DMS 273 treated with DMSO at 0.1 percent for 48 hours (cell line): ENCODE measurements around the gene RHOT2.

Source experiments
- DNase-seq: peaks from one replicate; lab custom pipeline; 2025; lab: John Stamatoyannopoulos, UW

RHOT2 gene

DNA sequence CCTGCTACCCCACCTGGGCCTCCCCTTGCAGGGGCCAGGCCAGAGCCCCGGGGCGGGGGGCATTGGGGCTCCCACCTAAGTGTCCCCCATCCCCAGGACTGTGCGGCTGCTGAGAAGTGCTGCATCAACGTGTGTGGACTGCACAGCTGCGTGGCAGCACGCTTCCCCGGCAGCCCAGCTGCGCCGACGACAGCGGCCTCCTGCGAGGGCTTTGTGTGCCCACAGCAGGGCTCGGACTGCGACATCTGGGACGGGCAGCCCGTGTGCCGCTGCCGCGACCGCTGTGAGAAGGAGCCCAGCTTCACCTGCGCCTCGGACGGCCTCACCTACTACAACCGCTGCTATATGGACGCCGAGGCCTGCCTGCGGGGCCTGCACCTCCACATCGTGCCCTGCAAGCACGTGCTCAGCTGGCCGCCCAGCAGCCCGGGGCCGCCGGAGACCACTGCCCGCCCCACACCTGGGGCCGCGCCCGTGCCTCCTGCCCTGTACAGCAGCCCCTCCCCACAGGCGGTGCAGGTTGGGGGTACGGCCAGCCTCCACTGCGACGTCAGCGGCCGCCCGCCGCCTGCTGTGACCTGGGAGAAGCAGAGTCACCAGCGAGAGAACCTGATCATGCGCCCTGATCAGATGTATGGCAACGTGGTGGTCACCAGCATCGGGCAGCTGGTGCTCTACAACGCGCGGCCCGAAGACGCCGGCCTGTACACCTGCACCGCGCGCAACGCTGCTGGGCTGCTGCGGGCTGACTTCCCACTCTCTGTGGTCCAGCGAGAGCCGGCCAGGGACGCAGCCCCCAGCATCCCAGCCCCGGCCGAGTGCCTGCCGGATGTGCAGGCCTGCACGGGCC is 35.2 kb upstream of the RHOT2 start:
- no peak for DNase-seq

DNA sequence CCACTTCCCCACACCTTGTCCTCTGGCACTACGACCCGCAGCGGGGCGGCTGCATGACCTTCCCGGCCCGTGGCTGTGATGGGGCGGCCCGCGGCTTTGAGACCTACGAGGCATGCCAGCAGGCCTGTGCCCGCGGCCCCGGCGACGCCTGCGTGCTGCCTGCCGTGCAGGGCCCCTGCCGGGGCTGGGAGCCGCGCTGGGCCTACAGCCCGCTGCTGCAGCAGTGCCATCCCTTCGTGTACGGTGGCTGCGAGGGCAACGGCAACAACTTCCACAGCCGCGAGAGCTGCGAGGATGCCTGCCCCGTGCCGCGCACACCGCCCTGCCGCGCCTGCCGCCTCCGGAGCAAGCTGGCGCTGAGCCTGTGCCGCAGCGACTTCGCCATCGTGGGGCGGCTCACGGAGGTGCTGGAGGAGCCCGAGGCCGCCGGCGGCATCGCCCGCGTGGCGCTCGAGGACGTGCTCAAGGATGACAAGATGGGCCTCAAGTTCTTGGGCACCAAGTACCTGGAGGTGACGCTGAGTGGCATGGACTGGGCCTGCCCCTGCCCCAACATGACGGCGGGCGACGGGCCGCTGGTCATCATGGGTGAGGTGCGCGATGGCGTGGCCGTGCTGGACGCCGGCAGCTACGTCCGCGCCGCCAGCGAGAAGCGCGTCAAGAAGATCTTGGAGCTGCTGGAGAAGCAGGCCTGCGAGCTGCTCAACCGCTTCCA is 34.4 kb upstream of the RHOT2 start:
- no peak for DNase-seq

DNA sequence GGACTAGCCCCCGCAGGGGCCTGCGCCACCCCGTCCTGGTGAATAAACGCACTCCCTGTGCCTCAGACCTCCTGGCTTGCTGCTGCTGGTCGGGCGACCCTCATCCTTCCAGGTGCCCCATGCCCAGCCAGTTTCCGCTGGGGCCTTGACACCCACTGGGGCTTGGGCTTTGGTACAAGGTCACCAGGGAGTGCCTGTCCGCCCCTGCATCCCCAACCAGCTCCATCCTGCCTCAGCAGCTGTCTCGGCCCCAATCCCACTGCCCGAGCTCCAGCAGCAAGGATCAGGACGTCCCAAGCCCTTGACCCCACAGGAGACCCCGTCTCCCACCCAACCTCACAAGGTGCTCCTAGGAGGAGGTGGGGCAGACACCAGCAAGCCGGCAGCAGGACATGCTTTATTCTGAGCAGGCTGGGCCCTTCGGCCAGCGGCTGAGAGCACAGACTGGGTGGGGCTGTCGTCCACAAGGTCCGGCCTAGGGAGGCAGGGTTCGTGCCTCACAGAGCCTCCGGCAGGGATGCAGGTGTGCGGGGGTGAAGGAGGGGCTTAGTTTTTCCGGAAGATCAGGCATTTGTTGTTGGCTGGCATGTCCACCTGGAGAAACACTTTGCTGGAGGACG is 33.8 kb upstream of the RHOT2 start:
- no peak for DNase-seq

DNA sequence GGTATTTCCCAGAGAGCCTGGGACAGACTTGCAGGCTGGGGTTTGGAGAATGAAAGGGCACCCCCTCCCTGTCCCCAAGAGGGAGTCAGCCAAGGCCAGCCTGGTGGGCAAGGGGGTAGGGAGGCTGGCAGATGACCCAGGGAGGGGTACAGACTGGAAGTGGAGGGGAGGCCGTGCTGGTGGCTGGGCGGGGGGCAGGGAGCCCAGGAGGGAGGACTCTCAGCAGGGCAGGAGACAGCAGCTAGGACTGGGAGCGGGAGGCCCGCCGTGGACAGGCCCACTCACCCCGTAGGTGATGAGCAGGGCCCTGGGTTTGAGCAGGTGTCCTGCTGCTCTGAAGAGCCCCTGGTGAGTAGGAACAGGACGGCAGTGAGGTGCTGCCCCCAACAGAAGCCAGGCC is 32.9 kb upstream of the RHOT2 start:
- DNase-seq = no peak

DNA sequence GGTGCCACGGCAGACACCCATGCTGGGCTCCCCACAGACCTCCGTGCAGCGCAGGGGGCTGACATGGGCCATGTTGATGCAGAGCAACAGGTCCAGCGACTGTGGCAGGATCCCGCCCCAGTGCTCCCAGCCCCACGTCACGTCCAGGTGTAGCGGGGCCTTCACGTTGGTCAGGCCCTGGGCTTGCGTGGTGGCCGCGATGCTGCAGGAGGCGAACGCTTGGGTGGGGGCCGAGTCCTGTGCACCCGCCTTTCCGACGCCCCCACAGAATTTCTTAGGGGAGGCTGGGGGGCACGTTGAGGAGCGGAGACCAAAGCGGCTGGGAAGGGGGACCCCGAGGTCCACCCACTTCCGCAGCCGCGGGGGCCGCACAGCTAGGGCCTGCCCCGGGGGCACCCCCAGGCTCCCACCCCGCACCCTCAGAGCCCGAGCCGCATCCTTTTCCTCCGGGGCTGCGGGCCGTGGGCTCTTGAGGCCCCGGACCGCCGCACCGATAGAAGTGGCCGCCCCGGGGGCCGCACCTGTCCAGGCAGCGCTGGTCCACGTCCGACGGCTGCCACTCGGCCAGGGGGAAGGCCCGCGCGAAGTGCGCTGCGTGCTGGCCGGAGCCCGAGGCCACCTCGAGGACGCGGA is 32.2 kb upstream of the RHOT2 start:
- DNase-seq = no peak

DNA sequence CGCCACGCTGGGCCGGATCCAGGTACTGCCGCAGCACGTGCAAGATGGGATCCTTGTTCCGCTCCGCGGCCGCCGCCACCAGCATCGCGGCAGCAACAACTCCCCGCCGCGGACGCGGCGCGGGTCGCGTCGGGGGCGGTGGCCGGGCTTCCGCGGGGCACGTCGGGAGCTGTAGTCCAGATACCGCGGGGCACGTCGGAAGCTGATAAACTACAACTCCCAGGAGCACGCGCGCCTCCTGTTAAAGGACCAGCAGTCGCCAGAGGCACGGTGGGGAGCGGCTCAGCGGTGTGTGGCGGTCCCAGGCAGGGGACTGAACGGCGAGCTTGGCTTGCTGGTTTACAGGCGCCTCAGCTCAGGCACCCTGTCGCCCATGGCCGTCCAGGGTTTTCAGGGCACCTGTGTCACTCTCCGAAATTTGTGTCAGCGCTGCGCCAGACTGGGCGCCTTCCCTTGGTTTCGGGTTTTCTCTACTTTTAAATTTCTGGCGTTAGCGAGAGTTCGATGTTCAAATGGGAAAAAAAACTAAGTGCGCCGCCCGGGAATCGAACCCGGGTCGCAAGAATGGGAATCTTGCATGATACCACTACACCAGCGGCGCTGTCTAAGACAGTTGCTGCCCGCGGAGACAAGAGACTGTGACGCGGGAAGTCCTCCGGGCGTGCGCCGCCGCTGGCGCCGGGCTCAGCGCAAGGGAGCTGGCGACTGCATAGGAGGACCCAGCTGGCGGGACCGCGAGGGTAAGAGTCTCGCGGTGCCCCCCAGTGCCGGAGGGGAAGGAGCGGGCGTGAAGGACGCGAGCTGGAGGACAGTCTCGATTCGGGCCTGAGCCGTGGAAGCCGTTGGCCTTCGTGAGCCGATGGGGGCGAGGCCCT is 31.5 kb upstream of the RHOT2 start, which contains the start of gene METTL26:
Gene METTL26 (minus strand): TSS at position 100 of the 875 bp plus-strand sequence. CDS start 15 bp downstream, at position 85.
- peak; percentile 87 for DNase-seq

DNA sequence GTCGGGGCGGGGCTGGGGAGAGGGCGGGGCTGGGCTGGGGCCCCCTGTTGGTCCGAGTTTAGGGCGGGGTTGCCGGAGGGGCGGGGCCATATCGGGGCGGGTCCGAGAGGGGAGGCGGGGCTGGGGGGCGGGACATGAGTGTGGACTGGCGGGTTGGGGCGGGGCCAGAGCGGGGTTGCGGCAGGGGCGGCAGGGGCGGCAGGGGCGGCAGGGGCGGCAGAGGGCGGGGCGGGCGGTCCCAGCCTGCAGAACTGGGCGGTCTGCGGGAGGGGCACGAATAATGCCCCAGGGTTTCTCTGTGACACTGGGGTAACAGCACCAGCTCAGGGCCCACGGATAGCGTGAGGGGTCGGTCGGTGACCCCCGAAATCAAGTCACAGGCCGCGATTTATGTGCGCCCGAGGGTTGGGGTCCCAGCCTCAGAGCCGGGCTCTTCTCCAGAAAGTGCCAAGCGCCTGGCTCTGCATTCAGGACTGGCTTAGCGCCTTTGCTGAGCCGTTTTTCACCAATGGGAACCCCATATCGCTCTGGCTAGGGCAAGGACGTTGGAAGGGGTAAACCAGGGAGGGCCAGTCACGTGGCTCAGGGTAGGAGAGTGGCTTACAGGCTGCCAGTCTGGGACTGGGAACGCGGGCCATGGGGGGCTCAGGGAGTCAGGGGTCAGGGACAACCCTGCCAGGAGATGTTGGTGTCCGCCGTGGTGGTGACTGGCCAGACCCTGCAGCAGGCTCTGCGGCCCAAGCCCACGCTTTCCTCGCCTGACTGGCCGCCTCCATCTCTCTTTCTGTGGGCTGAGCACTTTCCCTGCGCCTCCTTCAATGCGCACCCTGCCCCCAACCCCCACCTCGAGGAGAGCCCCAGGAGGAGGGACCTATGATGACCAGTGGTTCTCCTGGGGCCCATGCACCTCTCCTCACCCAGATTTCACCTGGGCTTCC is 30.6 kb upstream of the RHOT2 start:
- no peak for DNase-seq

DNA sequence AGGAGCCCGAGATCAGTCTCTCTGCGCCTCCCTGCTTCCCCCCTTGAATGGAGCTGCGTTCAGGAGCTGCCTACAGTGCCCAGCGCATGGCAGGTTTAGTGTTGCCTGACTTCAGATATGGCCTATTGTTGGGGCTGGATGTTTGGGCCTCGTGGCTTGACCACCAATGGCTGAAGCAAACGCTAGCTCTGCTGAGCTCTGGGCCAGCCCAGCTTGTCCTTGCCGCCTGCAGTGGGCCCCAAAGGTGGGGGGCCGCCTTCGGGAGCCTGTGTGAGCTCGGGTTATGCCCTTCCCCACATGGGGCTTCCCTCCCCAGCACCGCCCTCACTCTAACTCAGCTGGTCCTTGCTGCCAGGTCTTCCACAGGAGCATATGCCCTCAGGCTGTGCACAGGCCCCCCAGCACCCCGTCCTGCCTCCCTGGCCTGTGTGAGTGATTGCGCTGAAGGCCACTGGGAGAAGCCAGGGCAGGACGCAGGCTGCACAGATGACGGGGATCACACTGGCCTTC is 29.8 kb upstream of the RHOT2 start:
- DNase-seq = no peak

DNA sequence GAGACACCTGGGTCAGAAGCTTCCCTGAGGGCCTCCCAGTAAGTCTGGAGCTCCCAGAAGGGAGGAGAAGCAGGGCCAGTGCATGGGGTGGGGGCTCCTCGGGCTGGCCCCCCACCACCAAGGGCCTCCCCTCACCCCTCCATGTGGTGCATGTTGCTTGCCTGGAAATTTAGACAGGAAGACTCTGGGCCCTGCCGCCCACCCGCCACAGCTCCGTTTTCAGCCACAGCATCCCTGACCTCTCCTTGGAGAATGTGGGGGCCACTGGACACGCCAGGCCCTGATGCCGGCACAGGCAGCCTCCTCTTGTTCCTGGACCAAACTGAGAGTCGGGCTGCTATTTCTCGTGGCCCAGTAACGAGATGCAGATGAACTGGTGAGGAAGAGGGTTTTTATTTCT is 29.1 kb upstream of the RHOT2 start:
- no peak for DNase-seq

DNA sequence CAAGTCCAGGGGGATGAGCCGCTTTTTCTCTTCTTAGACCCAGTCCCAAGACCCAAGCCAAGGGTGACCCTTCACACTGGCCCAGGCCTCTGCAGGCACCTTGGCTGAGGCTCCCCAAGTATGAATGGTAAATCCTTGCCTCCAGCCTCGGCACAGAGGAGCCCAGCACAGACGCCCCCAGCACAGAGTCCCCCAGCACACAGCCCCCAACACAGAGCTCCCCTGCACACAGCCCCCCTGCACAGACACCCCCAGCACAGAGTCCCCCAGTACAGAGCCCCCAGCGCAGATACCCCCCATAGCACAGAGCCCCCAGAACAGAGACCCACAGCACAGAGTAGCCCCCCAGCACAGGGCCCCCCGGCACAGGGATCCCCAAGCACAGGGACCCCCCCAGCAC is 27.3 kb upstream of the RHOT2 start:
- no peak for DNase-seq

DNA sequence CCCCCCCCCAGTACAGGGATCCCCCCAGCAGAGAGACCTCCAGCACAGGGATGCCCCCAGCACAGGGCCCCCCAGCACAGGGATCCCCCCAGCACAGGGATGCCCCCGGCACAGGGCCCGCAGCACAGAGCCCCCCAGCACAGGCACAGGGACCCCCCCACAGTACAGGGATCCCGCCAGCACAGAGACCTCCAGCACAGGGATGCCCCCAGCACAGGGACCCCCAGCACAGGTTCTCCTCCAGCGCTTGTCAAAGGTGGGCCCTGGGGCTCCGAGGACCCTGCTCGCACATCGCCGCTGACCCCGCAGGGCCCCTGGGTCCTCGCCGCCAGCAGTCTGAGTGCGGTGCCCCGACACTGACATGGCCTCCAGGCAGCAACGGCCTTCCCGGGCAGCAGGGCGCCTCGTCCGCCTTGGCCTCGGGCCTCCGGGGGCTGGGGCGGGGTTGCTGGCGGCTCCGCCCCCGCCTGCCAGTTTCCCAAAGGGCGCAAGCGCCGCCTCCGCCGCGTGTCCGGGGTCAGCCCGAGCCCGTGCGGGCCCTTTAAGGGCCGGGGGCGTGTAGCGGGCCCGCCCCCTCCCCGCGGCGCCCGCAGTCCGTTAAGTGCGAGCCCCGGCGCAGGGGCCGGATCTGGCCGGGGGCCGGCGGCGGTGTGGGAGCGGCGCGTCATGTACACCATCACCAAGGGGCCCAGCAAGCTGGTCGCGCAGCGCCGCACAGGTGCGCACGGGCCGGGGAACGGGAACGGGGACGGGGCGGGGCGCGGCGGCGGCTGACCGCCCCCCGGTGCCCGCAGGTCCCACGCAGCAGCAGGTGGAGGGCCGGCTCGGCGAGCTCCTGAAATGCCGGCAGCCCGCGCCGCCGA is 26.4 kb upstream of the RHOT2 start, which contains the start of gene MCRIP2:
Gene MCRIP2 (plus strand): TSS at position 503 of the 863 bp plus-strand sequence. CDS start 164 bp downstream, at position 667.
- DNase-seq = peak; percentile 39

DNA sequence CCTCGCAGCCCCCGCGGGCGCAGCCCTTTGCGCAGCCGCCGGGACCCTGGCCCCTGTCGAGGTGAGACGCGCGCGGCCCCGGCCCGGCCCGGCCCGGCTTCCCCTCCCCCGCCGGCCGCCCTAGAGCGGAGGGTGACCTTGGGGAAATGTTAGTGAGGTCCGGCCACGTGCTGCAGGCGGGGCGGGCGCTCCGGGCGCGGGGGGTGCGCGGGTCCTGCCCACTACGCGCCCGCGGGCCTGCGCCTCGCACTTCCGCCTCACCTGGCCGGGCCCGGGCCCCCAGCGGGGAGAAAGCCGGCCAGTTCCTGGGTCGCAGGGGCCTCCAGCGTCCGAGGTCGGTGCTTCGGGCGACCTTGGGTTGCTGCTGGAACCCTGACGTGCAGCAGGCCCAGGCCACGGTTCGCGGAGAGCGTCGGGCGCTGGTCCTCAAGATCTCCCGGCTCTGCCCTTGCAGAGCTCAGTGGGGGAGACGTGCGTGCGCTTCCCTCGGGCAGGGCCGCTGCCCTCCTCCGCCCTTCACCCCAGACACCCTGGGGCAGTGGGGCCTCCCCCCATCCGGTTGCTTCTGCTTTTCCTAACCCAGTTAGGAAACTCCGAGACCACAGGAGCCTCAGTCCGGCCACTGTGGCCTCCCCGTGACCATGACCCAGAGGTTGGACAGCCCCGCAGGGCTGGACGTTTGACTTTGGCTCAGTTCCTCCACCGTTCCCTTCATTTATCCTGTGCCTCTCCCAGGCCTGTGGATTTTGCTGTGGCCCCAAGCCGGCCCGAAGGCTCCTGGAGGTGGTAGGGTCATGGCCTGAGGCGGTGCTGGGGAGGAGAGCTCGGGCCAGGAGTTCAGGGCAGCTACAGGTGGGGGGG is 25.5 kb upstream of the RHOT2 start:
- DNase-seq = no peak

DNA sequence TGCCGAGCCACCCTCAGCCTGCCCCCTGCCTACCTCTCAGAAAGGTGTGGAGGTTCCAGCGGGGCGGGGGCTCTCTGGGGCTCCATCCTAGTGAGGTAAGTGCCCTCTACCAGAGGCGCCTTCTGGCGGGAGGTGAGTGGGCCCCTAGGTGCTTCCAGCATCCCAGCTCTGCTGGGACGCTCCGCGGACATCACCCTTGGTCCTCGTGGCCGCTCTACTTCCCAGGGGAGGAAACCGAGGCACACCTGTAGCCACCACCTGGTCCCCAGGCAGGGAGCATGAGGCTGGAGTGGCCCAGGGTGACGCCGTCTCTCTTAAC is 24.9 kb upstream of the RHOT2 start:
- no peak for DNase-seq

DNA sequence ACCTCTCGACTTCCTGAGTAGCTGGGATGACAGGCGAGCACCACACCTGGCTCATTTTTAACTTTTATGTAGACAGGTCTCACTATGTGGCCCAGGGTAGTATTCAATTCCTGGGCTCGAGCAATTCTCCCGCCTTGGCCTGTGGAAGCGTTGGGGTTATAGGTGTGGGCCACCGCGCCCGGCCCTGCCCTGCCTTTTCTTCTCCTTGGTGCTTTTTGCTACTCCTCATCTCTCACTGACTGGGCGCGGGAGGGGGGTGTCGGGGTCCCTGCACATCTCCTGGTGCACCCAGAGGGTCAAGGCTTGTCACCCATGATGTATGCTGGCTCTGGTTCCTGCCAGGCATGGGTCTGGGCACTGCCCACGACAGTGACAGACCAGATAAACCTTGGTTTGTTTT is 23.4 kb upstream of the RHOT2 start:
- DNase-seq = no peak

DNA sequence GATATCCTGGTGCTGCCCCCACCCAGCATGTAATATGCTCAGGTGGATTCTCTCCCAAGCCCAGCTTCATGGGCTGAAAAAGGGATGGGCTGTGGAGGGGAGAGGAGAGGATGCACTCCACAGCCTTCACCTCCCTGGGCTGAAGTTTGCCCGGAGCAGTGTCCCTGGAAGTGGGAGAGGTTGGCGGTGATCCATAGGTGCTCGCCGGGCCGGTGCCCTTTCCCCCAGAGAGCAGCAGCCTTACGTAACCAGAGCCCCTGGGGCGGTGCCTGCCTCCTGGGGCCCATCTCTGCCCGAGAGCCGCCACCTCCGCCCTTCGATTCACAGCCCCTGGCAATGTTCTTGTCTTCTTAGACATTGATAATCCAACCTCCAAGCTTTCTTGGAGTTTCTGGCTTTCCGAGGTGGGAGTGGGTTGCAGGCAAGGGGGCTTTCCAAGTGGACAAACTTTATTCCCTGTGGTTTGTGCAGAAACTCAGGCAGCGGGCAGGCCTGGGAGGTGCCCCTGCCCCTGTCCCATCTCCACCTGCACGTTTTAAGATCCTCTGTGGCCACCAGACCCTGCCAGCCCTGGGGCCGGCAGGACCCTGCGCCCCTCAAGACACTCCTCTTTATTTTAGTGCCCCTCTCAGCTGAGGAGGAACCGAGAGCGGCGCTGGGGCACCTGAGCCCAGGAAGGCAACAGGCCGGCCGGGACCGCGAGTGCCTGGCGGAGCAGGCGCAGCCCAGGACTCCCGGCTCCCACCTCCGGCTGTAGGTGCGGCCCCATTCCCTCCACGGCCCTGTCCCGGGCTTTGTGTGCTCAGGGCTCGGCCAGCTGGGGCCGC is 21.9 kb upstream of the RHOT2 start:
- no peak for DNase-seq

DNA sequence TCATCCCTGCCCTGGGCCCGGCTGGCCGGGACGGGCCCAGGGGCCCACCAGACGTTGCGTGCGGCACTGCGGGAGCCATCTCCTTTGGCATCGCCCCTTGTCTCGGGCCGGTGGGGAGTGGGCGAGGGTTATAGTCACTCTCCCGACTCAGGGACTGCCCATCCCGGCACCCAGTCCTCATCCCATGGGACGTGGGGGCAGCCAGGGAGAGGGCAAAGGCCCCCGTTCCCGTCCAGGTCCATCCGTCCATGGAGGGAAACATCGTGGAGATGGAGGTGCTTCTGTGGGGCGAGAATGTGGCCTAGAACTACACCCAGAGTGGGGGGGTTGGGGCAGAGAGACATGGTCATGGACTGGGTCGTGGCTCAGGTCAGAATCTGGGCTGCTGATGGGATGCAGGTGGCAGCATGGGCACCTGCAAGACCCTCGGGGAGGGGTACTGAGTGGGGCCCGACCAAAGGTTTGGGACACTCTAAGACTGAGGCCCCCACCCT is 21.2 kb upstream of the RHOT2 start:
- DNase-seq = no peak
